Stimulated activated CD8-positive, alpha-beta memory T cell treated with anti-CD3 and anti-CD28 coated beads, Interleukin-15, amount 100 ng/mL, for 4 hours (primary cell): ENCODE data around the gene MTX1.
A peak's percentile ranks its signal among the peaks of the same experiment; 100 is the strongest.
"Not testable (repeated sequence)": the region's sequence is repeated elsewhere in the genome, so short reads cannot be mapped to it uniquely, and the experiment has no call there.

Experiments used
- DNase-seq, 2 donors: peaks; one replicate each; pipeline ENCODE4 v3.0.0-alpha.2; 2020; ENCODE audit warnings: low read depth in 2 of 2

MTX1 gene

DNA sequence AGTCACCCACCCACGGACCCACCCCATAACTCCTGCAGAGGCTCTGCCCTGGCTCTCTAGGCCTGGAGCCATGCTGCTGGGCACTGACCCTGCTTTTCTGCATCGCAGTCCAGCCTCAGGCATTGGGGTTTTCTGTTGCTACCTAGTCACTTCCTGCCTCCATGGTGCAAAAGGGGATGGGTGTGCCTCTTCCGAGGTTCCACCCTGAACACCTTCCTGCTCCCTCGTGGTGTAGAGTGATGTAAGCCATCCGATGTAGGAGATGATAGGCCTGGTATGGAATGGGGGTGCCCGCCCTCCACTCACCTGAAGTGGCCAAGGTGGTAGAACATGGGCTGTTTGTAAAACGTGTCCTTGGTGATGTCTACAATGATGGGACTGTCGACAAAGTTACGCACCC lies 26.9 kb downstream of the MTX1 start:
- not testable (repeated sequence) for DNase-seq

DNA sequence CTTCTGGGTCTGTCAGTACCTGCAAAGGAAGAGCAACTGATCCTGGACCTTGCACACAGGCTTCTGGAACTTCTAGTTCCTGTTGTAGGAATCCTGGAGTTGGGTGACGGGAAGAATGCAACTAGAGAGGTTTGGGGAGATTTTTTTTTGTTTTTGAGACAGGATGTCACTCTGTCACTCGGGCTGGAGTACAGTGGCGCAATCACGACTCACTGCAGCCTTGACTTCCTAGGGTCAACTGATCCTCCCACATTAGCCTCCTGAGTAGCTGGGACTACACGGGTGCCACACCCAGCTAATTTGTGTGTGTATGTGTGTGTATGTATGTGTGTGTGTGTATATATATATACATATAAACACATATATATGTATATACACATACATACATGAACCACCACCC lies 28.0 kb downstream of the MTX1 start:
- no peak for DNase-seq

DNA sequence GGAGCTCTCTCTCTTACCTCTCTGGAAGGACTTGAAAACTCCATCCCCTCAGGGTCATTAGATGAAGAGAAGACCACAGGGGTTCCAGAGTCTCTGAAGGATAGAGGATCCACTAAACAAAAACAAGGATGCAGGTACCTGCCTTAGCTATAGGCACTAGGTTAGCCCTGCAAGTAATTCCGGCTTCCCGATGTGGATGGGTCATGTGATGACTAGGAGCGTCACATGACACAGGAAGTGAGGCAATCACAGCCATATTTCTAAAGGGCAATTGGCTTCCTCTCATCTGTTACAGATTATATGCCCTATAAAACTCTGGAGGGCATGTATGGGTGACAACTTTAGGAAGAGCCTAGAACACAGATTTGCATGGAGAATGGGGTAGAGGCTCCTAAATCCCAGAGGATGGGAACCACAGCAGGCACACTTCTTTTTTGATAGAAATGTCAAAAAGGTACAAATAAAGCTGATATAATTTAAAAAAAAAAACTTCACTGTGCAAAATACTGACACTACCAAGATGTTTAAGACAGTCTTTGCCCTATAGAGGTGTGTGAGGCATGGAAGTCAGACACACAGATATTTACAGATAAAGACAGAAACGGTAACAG lies 32.7 kb downstream of the MTX1 start:
- DNase-seq, result peak in 1 of 2 donors; percentile 52

DNA sequence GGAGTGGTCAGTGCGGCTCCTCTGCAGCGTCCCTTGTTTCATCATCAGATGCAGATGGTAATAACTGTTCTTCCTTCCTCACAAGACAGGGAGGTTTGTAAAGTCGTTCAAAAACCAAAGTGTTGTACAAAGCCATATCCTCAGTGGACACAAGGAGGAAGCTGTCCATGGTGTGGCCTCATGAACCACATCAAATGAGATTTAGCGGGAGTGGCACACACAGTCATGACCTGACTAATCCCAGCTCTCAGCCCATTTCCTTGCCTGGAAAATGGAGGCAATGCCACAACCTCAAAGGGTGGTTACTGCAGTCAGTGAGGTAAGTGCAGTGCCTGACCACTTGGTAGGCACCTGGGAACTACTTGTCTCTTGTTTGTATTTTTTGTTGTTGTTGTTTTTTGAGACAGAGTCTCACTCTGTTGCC lies 33.4 kb downstream of the MTX1 start:
- no peak for DNase-seq

DNA sequence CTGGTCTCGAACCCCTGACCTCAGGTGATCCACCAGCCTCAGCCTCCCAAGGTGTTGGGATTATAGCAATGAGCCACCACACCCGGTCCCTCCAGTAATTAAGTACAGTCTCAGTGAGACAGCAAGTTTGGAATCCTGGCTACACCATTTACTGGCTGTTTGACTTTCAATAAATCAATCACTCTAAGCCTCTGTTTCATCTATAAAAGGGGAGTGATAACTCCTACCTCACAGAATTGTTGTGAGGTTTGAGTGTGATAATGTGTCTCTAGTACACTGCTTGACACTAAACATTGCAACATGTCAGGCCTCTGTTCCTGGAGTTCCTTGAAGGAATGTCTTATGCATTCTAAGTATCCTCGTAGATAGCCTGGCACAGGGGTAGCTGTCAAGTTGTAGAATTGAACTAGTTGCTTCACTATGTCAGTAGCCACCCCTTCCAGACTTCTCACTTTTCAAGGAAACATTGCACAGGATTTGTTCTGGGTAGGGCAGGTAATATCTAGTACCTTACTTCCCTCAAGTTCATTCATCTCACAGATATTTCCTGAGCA lies 34.4 kb downstream of the MTX1 start:
- DNase-seq, result no peak

DNA sequence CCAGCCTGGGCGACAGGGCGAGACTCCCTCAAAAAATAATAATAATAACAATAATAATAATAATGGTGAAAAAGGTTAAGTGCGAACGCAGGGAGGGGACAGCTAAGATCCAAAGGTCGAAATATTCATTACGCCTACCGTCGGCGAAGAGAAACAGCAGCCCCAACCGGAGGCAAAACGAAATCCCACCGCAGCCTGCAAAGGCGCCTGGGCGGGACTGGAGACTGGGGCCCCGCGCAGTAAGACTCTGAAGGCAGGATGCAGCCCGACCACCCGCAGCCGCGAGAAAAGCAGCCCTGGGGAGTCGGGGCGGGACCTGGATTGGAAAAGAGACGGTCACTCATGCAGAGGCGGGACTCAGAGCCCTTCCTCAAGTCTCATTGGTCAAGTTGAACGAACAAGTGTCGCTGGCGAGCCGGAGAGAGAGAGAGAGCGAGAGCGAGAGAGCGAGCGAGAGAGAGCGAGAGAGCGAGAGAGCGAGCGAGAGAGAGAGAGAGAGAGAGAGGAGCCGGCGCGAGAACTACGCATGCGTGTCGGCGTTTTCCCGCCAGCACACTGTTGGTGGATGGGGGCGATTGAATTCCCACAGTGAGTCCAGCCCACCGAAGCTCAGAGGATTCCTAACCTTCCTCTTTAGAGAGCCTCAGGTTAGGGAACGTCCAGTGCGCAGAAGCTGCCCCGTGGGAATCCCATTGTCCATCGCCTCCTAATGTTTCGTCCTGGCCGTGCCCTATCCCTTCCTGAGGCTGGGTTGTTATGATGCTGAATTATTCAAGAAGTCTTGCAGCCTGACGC lies 36.1 kb downstream of the MTX1 start:
- DNase-seq, result peak; percentile 80 to 88

DNA sequence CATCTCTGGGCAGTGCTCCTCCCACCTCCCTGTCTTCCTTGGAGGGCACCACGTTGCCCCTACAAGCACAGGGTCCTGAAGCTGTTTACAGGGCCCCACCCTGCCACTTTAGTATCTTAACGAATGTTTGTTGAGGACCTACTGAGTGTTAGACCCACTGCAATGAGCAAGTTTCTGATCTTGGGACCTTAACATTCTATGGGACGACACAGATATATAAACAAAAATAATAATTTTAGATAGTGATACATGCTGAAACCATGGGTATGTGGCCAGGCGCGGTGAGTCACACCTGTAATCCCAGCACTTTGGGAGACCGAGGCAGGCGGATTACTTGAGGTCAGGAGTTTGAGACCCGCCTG lies 36.6 kb downstream of the MTX1 start:
- DNase-seq, result no peak

DNA sequence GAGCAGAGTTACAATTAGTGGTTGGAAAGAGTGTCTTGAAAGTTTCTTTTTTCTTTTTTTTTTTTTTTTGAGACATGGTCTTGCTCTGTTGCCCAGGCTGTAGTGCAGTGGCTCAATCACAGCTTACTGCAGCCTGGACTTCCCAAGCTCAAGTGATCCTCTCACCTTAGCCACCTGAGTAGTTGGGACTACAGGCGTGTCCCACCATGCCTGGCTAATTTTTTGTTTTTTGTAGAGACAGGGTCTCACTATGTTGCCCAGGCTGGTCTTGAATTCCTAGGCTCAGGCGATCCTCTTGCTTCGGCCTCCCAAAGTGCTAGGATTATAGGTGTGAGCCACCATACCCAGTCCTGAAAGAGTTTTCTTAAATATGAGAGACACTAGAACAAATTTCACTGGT lies 38.3 kb downstream of the MTX1 start:
- not testable (repeated sequence) for DNase-seq

DNA sequence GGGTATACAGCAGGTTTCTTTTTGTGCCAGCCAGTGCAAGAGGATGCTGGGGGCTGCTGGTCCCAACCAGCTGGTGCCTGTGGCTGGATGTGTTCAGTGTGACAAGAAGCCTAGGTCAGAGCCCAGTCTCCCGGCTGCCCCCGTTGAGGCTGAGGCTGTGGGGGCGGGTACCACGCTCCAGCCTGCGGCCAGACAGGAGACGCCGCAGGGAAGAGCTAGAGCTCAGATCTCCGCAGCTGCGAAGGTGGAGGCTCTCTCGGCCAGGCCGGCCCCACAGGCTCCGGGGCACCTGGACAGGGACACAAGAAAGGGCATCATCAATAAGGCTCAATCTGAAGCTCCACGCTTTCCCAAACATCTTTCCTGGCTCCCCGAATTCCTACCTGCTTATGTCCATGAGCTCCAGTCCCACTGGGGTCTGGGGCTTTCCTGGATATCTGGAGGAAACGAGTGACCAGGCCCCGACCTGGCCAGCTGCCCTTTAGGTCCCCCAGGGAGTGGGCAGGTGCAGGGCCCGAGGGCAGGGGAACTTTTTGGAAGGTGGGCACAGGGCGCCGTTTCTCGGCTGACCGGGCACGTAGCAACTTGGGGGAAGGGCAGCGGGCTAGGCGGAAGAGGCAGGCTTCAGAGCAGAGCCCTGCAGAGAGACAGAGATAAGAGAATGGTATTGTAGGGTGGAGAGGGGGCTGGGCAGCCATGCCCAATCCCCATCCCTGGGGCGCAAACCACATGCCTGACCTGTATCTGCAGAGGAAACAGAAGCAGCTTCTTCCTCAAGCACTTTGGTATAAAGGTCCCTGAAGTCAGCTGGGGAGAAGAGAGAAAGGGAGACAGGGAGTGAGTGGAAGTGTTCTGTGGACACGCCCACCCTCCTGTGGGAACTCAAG lies 39.4 kb downstream of the MTX1 start:
- DNase-seq, result no peak

DNA sequence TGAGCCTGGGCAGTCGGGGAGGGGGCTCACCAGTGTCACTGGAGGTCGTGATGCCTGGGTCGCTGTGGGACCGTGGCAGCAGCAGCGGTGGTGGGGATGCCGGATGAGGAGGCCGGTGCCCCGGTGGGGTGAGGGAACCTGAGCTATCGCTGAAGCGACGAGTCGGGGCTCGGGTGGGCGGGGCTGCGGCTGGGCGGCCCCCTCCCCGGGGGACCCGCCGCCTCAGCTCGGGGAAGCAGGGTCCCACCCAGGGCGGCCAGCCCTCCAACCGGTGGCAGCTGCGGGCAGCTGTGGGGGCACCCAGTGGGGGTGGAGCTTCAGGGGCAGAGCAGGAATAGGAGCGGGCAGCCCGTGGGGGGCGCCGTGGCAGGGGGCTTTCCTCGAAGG lies 41.7 kb downstream of the MTX1 start:
- no peak for DNase-seq

DNA sequence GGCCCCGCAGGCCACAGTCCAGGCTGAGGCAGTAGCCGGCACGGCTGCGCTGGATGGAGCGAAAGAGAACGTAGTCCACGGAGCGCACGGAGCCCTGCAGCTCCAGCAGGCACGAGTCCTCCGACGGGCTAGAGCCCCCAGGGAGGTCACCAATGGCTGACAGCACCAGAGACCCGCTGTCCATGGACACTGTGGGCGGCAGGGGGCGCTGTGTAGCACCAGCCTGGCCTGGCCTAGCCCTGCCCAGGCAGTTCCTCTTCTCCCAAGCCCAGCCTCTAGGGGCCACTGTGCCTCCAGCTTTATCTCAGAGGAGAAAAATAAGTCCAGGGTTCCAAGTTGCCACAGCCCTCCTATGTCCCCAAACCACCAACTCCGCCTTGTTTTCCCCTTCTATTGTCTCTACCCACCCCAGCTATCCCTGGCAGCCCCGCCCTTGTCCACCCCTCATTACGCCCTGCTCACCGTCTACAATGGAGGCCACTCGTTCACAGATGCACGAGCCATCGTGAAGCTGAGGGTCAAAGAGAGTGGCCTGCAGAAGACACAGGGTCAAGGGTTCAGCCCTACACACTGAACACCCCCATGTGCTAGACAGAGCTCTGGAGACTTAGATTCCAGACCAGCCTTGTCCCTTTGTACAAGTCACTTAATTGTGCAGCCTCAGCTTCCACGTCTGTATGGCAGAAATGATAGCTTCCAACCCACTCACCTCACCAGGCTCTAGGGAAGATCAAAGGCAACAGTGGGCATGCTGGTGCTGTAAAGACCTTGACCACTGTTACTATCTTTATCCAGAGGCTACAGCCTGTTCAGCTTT lies 42.3 kb downstream of the MTX1 start:
- peak; percentile 81 to 90 for DNase-seq

DNA sequence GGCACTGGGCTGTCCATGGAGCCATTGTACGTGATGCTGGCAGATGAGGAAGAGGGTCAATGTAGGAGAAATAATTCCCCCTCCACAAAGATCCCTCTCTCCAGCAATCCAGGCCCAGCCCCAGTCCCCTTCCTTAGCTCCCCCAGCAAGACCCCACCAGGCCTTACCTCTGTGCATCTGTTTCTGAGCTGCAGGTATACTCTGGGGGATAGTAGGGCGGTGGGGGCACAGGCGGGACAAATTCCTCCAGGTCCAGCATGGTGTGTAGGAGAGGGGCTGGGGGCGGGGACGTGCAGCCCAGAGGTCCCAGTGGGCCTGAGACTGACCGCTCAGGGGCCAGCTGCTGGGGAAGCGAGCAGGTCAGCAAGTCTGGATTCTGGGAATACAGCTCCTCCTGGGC lies 43.1 kb downstream of the MTX1 start:
- DNase-seq, result no peak

DNA sequence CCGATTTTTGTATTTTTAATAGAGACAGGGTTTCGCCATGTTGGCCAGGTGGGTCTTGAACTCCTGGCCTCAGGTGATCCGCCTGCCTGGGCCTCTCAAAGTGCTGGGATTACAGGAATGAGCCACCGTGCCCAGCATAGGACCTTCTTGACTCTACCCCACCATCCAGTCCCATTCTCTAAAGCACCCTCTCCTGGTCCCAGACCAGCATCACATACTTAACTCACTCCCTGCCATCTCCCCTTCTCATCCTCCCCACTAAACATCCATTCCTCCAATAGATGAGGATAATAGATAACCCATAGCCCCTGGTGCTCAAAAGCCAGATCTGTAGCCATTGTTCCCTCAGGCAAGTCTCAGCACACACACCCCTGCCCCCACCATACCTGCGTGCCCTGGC lies 44.7 kb downstream of the MTX1 start:
- DNase-seq, result no peak

DNA sequence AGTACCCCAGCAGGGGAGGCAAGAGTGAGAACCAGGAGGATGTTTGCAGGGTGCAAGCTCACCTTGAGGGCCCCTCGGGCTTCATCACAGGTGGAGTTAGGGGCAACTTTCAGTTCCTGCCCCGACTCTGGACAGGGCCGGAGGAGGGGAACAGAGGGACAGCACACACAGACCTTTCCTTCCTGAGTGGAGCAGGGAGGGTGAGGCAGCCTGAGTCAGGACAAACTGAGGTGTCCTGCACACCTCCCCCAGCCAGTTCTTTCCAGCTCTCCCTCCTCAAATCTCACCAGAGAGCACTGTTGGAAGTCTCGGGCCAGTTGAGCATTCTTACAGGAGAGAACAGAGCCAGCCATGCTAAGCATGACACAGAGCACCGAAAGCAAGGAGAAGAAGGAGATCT lies 45.3 kb downstream of the MTX1 start:
- no peak for DNase-seq

DNA sequence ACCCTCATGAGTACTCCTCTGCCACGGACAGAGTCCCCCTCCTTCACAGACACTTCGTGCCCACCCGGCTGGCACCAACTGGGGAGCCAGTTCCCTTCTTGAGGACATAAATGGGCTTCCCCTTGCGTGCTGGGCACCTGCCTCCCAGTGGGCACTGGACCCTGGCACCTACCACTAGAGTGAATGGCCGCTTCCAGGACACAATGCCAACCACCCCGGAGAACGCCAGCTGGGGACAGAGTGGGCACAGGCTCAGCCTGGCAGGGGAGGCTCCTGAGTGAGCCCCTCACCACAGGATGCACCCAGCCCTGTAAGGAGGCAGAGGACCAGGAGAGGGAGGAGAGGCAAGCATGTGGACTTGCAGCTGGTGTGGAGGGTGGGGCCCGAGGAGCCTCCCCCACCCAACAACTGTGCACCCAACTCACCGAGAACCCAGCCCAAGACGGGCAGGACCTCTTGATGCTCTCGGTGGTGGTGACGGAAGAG lies 45.8 kb downstream of the MTX1 start:
- DNase-seq, result no peak

DNA sequence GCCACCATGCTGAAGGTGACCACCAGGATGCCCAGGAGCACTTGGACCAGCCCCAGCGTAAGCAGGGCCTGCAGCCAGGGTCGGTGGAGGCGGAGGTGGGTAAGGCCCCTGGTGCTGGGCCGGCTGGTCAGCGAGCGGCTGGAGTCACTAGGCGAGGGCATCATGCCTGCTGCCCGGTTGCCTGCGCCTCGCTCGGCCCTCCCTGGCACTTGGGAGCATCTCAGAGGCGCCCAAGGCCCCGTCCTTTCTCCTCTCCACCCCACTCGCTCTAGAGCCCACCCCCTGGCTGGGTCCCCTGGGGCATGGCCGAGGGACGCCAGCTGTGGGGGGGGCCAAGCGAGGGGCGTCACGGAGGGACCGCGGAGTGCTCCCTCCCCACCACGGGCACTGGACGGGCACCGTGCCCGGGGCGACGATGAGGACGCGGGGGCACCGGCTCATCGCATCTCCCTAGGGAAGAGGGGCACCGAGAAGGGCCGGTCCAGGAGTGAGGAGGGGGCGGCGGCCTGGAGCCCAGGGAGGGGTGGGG lies 46.3 kb downstream of the MTX1 start:
- no peak for DNase-seq

DNA sequence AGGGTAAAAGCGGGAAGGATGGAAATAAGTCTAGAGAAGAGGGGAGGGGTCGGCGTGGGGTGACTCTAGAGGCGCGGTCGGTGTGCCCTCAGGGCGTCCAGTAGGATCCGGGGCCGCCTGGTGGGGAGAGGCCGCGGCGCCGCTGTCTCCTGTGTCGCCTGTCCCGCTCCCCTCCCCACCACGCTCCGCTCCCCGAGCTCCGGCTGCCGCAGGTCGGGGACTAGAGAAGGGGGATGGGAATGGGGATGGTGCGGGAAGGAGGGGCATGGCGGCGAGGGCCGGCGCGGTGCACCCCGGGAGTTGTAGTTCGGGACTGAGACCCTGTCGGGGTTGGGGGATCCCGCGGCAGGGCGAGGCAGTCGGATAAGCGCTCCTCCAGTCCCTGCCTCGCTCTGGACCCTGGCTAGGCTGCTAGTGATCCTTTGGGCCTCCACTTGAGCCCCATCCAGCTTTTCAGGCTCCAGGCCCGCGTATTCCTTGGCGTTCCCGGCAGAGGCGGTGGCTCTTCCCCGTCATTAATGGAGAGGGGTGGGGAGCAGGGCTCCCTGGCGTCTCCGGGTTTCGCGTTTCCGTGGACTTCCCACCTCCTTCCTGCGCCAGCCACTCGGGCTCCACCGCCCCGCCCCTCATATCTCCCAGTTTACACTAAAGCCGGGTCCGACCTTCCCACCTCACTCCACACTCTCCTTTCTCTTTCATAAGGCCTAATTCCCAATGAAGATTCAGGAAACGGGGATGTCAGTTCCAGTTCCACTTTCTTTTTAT lies 46.9 kb downstream of the MTX1 start, which contains the start of gene ENTREP3:
ENTREP3 (minus strand) TSS at position 241 of the 765 bp plus-strand sequence. CDS start 606 bp downstream, outside the sequence.
- DNase-seq, result peak; percentile 50 to 56

DNA sequence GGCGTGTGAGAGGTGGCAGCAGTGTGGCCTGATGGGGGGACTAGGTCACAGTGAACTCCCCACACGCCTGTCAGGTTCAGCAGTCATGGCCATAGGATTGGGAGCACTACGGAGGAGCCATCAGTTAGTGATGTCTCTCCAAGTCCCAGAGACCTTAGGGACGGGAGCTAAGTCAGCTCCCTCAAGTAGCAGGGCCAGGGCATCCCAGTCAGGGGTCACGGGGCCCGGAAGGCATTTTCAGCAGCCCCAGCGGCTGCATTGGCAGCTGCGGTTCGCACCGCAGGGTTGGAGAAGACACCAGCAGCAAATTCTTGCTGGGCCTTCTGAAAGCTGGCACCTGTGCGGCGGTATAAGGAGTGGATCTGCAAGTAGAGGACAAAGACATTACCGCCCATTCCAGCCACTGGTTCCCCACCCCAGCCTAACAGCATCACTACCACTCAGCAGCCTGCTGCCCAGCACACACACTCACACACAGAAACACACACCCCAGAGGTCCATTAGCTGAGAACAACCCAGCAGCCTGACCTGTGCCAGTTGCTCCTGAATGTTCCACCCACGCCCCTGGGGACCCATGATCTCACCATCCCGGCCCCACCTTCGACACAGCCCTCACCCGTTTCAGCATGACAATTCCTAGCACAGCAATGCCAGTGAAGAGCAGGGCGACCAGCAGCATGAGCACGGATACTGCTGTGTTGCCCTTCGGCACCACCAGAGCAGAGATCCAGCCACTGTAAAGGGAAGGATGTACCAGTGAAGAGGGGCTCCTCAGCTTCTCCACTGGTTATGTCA lies 47.8 kb downstream of the MTX1 start:
- DNase-seq, result no peak

DNA sequence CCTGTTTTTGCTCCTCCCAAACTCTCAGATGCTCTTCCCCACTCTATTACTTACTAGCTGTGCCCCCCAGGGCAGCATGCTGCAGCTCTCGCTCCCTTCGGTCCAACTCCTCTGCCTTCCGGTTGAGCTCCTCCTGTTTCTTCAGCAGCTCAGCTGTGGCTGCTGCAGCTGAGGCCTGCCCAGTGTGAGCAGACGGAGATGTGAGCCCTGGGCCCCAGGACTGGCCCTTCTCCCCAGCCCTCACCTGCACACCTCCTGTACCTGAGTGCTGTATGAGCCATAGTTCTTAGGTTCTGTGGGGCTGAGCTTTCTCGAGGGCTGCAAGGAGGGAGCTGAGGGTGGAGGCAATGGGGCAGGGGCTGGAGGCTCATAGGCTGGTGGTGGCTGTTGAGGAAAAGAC lies 51.8 kb downstream of the MTX1 start:
- DNase-seq, result no peak
